HG02840 (cell line): ENCODE data around the gene NINJ2.

Source experiments
- ATAC-seq: cut with Tn5 transposase; IDR thresholded peaks from one replicate; pipeline ENCODE4 v1.9.1; 2021; ENCODE audit warnings: mild to moderate bottlenecking, moderate library complexity, moderate number of reproducible peaks; ENCODE audit not compliant: unreplicated experiment, low FRiP score

Gene NINJ2

DNA sequence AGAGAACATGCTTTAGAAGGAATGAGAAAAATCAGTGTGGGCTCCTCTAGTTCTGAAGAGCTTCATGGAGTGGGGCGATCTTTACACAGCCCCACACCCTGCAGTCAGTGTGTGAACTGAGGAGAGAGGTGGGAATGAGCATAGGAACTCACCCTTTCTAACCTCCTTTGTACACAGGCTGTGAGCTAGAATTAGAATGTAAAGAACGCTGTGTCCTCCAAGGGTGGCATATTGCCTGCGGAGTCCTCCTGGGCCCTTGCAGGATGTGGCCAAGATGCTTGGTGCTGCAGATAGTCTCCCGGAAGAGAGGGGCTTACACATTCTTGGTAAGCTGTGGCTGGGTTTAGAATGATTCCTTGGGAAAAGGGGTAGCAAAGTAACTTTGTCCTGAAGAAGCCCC is 43.9 kb downstream of the NINJ2 start:
- no peak for ATAC-seq

DNA sequence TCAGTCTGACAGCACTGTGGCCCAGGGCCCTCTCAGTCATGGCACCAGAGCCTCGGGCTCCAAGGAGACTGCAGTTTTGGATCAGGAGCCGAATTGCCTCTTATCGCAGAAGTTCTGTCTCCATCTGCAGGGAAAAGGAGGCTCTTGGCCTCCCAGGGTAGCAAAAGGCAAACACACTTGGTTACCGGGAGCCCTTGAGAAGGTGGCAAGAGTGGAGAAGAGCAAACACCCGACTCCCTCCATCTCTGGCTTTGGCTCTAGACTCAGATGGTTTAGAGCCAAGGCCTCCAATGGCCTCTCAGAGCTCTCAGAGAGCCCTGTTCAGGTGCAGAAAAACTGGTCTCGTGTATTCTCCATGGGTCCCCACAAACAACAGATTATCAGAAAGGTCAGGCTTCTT is 44.6 kb downstream of the NINJ2 start:
- no peak for ATAC-seq

DNA sequence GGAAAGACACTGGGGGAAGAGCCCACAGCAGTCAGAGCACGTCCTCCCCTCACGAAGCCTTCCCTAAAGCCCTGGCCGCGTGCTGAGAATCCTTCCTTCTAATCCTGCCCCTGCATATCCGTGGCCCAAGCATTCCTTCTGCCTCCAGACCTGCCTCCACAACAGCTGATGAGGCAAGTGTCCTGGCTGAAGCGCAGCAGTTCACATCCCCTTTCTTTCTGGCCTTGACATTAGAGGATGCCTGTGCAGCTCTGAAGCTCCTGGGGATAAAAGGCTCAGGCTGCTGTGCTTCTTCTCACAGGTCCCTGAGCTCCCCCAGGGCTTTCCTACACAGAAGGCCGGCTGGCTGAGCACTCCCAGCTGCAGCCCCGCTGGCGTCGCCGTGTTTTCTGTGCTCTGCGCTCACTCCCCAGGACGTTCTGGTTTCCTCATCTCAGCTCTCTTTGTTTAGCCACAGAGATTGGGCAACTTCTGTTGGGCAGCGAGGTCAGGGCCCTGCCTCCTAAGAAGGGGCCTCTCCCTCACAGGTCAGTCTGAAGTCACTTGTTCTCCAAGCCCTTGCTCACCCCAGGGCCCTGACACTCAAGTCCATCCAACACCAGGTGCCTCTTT is 45.8 kb downstream of the NINJ2 start:
- ATAC-seq = no peak

DNA sequence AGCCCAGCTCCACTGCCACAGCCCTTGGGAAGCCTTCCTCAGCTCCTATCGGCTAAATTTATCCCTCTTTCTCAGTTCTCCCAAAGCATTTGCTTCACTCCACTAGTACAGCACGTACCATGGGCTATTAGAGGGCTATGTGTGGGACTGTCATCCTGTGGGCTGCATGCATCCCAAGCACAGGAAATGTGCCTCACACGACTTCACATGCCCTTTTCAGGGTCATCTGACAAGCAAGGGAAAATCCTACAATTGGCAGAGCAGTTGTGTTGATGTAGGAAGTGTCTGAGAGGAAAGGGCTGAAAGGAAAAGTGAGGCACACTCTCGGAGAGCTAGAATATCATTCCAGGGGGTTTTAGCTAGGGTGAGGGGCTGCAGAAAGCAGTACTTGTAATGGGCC is 47.6 kb downstream of the NINJ2 start:
- no peak for ATAC-seq

DNA sequence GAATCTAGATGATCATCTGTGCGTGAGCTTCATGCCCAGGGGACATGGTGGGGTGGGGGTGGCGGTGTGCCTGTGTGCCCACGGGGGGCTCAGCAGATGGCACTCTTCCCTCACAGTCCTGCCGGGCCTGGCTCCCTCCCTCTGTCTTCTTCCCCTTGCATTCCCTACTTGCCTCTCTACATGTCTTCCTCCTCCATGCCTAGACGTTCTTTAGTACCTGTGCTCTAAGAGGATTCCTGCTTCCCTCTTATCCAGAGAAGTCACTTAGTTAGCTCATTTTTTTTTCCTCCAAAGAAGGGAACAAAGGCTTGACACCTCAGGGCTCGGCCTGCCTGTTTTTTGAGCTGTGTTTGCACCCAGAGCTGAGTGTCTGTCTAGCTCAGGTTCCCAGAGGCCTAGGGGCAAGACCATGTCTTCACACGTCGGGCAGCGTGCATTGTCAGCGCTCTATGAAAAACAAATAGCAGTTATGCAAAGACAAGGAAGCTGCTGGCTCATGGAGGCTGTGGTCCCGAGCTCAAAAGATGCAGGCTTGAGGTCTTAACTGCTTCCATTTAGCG is 48.8 kb downstream of the NINJ2 start:
- no peak for ATAC-seq

DNA sequence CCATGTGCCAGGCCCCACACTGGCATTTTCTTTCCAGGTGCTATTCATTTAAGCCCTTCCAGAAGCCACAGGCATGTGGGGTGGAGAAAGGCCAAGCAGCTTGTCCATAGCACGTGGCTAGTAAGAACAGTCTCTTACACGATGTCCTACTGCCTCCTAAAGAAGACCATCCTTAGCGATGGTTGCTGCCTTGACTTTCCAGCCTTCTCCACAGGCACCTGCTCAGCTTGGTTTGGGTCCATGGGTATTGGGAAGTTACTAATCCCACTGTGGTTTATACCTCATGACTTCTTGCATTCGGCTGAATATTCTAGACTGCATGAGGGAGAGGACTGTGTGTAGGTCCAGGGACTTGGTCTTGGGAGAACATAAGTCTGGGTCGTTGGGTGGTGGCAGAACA is 49.2 kb downstream of the NINJ2 start:
- no peak for ATAC-seq

DNA sequence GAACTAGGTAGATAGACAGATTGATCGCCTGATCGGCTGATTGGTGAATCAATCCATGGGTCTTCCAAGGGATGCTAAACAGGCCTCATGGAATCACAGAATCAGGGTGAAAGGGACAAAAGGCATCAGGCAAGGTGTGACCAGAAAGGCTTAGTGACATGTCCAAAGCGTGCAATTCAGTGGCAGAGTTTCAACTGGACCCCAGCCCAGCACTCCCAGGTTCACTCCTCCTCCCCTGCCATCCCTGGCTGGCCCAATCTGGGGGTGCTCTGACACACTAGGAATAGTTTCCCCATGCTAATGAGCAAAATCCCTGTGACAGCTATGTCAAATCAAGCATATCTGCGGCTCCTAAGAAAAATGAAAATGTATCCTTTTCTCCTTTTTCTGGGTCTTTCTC is 50.4 kb downstream of the NINJ2 start:
- ATAC-seq = no peak

DNA sequence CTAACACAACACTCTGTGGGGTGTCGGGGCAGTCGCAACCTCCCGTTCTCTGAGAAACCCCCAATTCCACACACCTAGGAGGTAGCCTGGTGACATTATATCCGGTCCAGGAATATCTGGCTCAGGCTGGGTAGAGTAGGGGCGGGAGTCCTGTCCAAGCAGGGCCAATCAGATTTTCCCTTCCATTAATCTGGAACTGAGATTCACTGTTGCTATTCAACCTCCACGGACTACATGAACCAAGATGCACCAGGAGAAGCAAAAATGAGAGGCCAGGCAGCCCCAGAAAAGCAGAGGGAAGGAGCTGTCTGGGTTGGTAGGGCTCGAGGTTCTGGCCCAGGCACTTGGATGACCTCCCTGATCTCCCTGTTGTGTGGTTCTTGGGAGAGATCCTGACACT is 51.0 kb downstream of the NINJ2 start:
- ATAC-seq = no peak

DNA sequence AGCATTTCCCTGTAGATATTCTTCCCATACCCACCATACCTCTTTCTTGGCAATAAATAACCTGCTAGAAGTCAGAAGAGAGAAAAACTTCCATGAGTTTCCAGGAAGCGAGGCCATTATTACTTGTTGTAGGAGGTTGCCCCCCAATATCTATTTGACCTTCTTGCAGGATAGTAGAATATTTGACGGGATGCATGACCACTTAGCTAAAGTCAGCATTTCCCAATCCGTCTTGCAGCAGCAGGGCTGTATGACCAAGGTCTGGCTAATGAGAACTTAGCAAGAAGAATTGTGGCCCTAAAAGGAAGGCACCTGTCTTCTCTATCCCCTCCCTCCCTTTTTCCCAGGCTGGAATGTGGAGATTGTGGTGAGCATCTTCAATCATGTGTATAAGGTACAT is 51.5 kb downstream of the NINJ2 start:
- no peak for ATAC-seq

DNA sequence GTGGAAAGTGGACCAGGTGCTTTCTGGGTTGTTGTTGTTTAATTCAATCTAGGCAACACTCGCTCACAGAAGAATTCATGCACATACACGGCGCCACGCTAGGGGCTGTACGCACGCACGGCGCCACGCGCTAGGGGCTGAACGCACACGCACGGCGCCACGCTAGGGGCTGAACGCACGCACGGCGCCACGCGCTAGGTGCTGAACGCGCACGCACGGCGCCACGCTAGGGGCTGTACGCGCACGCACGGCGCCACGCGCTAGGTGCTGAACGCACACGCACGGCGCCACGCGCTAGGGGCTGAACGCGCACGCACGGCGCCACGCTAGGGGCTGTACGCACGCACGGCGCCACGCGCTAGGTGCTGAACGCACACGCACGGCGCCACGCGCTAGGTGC is 54.3 kb downstream of the NINJ2 start:
- no peak for ATAC-seq

DNA sequence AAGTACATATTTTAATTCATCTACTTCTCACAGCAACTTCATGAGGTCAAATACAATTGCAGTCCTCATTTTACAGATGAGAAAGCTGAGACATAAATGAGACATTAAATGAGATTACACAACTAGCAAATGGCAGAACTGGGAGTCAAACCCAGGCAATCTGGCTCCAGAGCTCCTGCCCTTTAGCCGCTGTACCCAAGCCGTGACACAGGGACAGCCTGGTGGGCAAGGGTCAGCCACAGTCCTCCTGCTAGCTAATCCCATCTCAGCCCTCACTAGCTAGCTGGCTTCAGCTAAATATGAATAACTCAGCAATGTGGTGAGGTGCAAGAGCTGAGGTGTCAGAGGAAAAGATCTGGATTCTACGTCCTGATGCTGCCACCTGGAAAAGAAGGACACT is 54.8 kb downstream of the NINJ2 start:
- ATAC-seq = no peak

DNA sequence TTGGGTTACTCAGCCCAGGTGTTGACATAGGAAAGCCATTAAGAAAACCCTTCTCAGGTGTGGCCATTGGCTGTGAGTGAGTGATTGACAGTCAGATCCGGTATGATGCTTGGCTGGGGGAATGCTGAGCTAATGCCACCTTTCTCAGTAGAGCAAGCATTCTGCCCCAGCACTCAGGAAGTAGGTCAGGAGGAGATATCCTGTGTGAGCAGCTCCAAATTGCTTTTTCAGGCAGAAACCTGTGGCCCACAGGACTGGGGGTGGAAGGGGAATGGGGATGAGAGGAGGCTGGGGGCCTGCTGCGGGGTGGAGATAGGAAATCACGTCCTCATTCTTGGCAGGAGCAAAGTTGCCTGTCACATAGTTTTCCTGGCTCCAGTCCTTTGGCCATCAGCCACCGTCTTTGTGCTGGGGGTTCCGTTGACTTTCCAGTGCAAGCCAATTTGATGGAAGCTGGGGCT is 55.7 kb downstream of the NINJ2 start:
- no peak for ATAC-seq

DNA sequence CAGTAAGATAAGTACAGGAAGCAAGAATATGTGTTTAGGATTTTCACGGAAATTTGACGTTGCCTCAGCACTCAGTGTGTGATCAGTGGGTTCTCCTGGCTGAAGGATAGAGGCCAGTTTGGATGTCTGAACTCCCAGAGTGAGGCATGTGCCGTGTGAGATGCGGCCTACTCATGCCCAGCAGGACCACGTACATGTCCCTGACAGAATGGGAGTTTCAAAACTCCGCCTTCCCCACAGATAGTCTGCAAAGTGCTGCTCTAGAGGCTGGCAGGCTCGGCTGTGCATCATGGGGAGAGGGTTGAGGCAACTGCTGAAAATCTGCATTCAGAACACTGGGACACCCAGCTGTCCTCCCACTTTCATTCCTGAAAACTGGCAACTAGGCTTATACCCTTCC is 58.3 kb downstream of the NINJ2 start:
- ATAC-seq = no peak

DNA sequence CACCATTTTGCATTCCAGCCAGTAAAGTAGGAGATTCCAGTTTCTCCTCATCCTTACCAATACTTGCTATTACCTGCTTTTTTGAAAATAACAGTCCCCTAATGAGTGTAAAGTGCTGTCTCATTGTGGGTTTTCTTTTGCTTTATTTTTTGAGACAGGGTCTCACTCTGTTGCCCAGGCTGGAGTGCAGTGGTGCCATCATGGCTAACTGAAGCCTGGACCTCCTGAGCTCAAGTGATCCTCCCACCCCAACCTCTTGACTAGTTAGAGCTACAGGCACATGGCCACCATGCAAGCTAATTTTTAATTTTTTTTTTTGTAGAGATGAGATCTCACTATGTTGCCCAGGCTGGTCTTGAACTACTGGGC is 60.6 kb downstream of the NINJ2 start:
- ATAC-seq = no peak

DNA sequence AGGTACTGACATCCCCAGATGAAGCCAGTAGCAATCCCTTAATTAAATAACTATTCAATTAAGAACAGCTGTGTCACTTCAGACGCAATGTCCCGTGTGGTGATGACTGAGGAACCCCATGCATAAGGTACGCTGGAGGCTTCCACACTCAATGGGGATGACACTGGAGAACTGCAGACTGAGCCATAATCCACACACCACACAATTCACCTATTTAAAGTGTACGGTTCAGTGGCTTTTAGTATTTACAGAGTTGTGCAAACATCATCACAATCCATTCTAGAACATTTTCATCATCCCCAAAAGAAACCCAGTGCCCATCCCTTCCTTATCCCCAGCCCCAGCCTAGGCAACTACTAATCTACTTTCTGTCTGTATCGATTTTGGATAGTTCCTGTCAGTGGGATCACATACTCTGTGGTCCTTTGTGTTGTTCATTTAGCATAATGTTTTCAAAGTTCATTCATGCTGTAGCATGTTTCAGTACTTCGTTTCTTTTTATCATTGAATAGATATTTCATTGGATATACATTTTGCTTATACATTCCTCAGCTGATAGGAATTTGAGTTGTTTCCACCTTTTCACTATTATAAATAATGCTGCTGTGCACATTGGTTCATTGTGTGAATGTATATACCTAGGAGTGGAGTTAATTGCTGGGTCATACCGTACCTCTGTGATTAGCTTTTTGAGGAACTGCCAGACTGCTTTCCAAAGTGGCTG is 61.1 kb downstream of the NINJ2 start:
- ATAC-seq = no peak

DNA sequence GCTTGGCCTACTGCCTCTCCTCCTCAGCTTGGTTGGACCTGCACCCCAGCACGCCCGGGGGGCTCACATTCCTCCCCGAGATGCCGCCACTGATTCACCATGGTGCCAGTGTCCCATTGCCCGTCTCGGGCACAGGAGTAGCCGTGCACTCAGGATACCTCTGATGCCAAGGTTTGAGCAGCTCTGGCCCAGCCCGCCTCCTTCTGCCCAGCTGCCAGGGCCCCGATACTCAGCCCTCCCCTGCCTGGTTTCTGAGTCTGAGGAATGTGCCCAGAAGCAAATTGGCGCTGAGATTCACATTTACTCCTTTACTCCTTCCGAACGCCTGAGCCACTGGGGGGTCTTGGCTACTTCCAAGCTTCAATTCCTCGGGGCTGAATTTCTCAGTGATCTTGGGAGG is 63.5 kb downstream of the NINJ2 start:
- no peak for ATAC-seq

DNA sequence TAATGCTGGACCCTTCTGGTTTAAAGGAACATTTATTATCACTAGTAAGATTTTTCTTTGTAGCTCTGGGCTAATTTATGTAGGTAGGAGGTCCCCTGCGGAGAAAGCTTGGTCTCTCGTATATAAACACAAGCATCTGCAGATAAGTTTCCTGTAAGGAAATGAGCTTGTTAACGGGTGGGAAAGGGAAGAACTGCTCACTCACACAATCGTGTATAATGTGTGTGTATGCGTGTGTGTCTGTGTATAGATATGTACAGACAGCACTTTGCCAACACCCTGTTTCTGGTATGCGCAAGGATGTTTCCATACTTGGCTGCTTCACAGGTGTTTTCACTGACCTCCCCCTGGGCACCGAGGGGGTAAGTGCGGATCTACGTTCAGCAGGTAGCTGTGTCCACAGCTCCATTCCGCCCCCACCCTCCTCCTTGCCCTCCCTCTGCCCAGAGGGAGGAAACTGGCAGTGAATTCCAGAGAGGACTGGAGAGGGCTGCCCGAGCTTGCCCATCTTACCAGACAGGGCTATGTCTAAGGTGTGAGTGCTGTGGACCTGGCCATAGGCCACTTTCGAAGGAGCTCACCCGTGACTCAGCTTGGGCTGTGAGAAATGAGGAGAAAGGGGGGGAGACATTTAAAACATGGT is 65.2 kb downstream of the NINJ2 start:
- no peak for ATAC-seq

DNA sequence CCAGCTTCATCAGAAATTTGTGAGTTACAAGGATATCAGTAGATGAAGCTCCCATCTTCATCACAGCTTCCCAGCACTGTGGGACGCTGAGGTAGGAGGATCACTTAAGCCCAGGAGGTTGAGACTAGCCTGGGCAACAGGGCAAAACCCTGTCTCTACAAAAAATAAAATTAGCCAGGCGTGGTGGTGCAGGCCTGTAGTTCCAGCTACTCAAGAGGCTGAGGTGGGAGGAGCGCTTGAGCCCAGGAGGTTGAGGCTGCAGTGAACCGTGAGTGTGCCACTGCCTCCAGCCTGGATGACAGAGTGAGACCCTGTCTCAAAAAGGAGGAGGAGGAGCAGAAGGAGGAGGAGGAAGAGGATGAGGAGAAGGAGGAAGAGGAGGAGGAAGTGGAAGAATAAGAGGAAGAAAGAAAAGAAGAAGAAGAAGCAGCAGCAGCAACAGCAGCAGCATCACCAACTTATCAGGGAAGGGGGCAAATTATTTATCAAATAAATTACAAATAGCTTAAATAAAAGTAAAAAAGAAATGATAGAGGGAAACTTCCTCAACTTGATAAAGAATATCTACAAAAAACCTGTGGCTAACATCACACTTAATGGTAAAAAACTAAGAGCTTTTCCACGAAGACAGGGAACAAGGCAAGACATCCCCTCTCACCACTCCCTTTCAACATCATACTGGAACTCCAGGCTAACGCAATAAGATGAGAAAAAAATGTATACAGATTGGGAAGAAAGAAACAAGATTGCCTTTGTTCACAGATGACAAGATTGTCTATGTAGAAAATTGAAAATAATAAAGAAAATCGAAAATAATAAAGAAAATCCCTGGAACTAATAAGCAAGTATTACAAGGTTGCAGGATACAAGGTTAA is 69.6 kb downstream of the NINJ2 start:
- no peak for ATAC-seq

DNA sequence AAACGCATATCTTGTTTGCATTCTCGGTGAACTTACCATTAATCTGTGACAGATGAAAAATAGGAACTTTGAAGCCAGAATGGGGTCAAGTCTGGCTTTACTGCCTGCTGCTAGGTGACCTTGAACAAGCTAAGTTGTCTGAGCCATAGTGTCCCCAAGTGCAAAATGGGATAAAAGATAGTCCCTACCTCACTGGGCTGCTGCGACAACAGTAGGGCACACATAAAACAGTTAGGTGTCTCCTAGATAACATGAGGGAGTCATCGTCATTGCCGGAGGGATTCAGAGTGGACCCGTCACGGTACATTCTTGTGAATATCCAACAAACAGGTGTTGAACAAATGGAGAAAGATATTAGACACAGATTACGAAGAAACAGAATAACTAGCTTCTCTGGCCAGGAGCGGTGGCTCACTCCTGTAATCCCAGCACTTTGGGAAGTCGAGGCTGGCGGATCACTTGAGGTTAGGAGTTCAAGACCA is 71.2 kb downstream of the NINJ2 start:
- ATAC-seq = no peak

DNA sequence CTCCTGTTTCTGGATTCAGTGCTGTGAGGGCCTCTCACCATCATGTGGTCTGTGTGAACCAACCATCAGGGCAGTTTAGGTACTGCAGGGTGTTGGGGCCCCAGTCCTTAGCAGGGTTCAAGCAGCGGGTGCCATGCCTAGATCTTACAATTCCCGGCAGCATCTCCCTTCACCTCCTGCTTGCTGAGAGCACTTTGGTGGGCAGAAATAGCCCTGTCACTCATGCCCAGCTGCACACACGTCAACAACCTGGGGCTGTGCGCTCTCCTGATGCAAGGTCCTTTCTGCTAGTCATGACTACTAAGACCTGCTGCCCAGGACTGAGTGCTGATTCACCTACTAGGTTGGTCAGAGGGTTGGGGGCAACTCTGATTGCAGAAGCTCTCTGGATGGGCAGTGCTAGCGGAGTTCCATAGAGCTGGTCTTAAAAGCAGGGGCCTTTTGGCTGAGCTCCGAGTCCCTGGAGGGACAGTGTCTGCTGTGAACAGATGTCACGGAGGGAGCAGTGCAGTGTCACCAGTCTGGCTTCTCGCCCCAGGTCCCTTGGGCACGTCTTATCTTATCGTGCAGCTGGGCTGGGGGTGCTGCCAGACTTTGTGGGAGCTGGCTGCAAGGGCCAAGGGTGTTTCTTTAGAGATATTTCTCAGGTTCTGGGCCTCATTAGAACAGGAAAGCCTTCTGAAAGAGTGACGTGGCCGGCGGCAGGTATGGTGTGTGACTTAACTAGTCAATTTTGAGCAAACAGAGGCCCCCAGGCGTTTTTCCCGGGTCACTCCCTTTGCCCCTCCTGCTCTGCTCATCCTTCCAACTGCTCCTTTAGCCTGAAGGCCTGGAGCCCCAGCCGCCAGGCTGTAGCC is 71.8 kb downstream of the NINJ2 start:
- ATAC-seq = no peak
